ENCODE measurements around the gene BCAT1. TPM values are rescaled to one million over a fixed set of nuclear protein-coding genes. Genes with fewer than 3 reads are reported as not detected.

Gene BCAT1
- total and polyA plus RNA-seq, 11 donors: 0.57 to 28.9 (median 3.5) TPM

- intact Hi-C loops (cut with DNase I): no loop called here
- Histone ChIP-seq H3K9me3 (peaks cover 0 to 3% (median 0%) of the 10 kb centered on the region in 12 donors), H3K4me1 (peaks cover 0 to 28% (median 0%) of the 10 kb centered on the region in 12 donors), H3K27me3 (no peaks in the 10 kb centered on the region), H3K27ac (no peak overlapping the region), H3K36me3 (no peaks in the 10 kb centered on the region), H3K4me3 (no peak overlapping the region)
- ATAC-seq (peak in 2 of 4 donors; percentile 41 to 59), DNase-seq (no peak)
- 65 to 81% (median 72%) methylated on average over 5 of the region's 5 CpGs for WGBS, 4 donors
- TF ChIP-seq CTCF (IDR thresholded peaks at IDR 0.05) (no peak), POLR2A (IDR thresholded peaks at IDR 0.05) (no peak)
These were observed 128.0 kb downstream of the BCAT1 start for GRCh38 chr12:24820872-24821271.

- intact Hi-C loops (cut with DNase I): no loop called here
- DNase-seq: no peak
- no peaks in the 10 kb centered on the region for H3K9me3 ChIP-seq
- H3K4me1 ChIP-seq: peaks cover 0 to 50% (median 0%) of the 10 kb centered on the region in 12 donors
- ATAC-seq: no peak
- H3K27me3 ChIP-seq: no peaks in the 10 kb centered on the region
- no peaks in the 10 kb centered on the region for H3K36me3 ChIP-seq
- no peak overlapping the region for H3K4me3 ChIP-seq
- 86 to 96% (median 92%) methylated on average over 1 of the region's 1 CpG for WGBS, 4 donors
- H3K27ac ChIP-seq: peak overlapping the region in 1 of 12 donors; percentile 21
- TF ChIP-seq POLR2A (IDR thresholded peaks at IDR 0.05) (no peak), CTCF (IDR thresholded peaks at IDR 0.05) (no peak)
These were observed 130.6 kb downstream of the BCAT1 start for GRCh38 chr12:24818351-24818750.

- ATAC-seq: no peak
These were observed 133.8 kb downstream of the BCAT1 start for GRCh38 chr12:24815114-24815423.

More at GRCh38 chr12:24815114-24815423, 133.8 kb downstream of the BCAT1 start:
- intact Hi-C loops (cut with DNase I): no loop called here
- WGBS, 4 donors: 66 to 77% (median 69%) methylated on average over 1 of the region's 1 CpG
- DNase-seq: no peak
- peaks cover 0 to 39% (median 0%) of the 10 kb centered on the region in 12 donors for H3K4me1 ChIP-seq
- H3K27ac ChIP-seq: peak overlapping the region in 1 of 12 donors; percentile 71
- no peaks in the 10 kb centered on the region for H3K27me3 ChIP-seq
- no peaks in the 10 kb centered on the region for H3K36me3 ChIP-seq
- TF ChIP-seq POLR2A (IDR thresholded peaks at IDR 0.05) (no peak), CTCF (IDR thresholded peaks at IDR 0.05) (no peak)
- H3K4me3 ChIP-seq: peak overlapping the region in 1 of 12 donors; percentile 21
- no peaks in the 10 kb centered on the region for H3K9me3 ChIP-seq
